H1 (cell line): ENCODE data around the gene APP. TPM values are rescaled to one million over a fixed set of nuclear protein-coding genes. Genes with fewer than 3 reads are reported as not detected.

Source experiments
- CTCF ChIA-PET: fragments of 300-600 bp; sonication (Branson Sonifier 250); formaldehyde crosslinking; loops from one replicate; lab custom pipeline; 2021; ENCODE audit not compliant: partially characterized antibody; lab: Charles Lee
- POLR2A ChIA-PET: fragments of 300-600 bp; sonication (Branson Sonifier 250); formaldehyde crosslinking; loops from one replicate; lab custom pipeline; 2021; ENCODE audit warnings: inconsistent platforms; ENCODE audit not compliant: partially characterized antibody; lab: Charles Lee
- DNase-seq, 2 experiments: peaks; one replicate each; pipeline versions ENCODE4 v3.0.0 to v3.0.0-alpha.2; 2010 to 2022; ENCODE audit warnings: low spot score in 2 of 2, low read depth in 1 of 2, mixed read lengths in 1 of 2
- FAIRE-seq: peaks from 2 replicates; lab custom pipeline; 2011; peaks lifted over from hg19 to GRCh38; lab: Jason Lieb, UNC
- H2AFZ ChIP-seq: 2 replicates; pipeline ENCODE4 v1.8.1; 2012; ENCODE audit warnings: low read length, inconsistent platforms
- H2AK5ac ChIP-seq: 2 replicates; pipeline ENCODE4 v1.6.1; 2013; ENCODE audit warnings: low read depth, low read length
- H2BK120ac ChIP-seq: replicated peaks from 2 replicates; pipeline ENCODE3; 2013; ENCODE audit warnings: low read depth, low read length, inconsistent platforms
- H2BK12ac ChIP-seq: 2 replicates; pipeline ENCODE4 v1.6.1; 2013; ENCODE audit warnings: low read depth, low read length
- H2BK15ac ChIP-seq: 2 replicates; pipeline ENCODE4 v1.6.1; 2013; ENCODE audit warnings: low read length
- H2BK20ac ChIP-seq: 2 replicates; pipeline ENCODE4 v1.6.1; 2013; ENCODE audit warnings: low read length
- H2BK5ac ChIP-seq: 2 replicates; pipeline ENCODE4 v1.6.1; 2013; ENCODE audit warnings: low read depth, low read length
- H3K14ac ChIP-seq: 2 replicates; pipeline ENCODE4 v1.6.1; 2013; ENCODE audit warnings: inconsistent platforms; ENCODE audit not compliant: insufficient read length
- H3K18ac ChIP-seq: 2 replicates; pipeline ENCODE4 v1.6.1; 2013; ENCODE audit warnings: low read length; ENCODE audit errors: extremely low read depth
- H3K23ac ChIP-seq: 2 replicates; pipeline ENCODE4 v1.6.1; 2013; ENCODE audit warnings: inconsistent platforms; ENCODE audit not compliant: insufficient read length
- H3K23me2 ChIP-seq: 2 replicates; pipeline ENCODE4 v1.6.1; 2013; ENCODE audit warnings: low read depth, low read length
- H3K27ac ChIP-seq: 2 replicates; pipeline ENCODE4 v1.6.1; 2011; ENCODE audit warnings: low read depth, low read length, inconsistent platforms
- H3K27me3 ChIP-seq, 4 experiments: replicated peaks in 1 of 4; 1 replicate in 1 of 4; 2 replicates in 3 of 4; pipeline versions ENCODE4 v1.6.1 to v1.8.1; 2011 to 2013; ENCODE audit warnings: low read length in 3 of 4, mild to moderate bottlenecking in 3 of 4, inconsistent platforms in 2 of 4, mixed read lengths in 2 of 4, moderate library complexity in 1 of 4; ENCODE audit not compliant: control insufficient read depth in 3 of 4, insufficient read depth in 3 of 4; ENCODE audit errors: extremely low read depth in 1 of 4
- H3K36me3 ChIP-seq, 4 experiments: 2 replicates each; pipeline versions ENCODE4 v1.6.1 to v1.8.1; 2011 to 2013; ENCODE audit warnings: mild to moderate bottlenecking in 4 of 4, low read length in 3 of 4, moderate library complexity in 2 of 4, control low read depth in 1 of 4, inconsistent platforms in 1 of 4; ENCODE audit not compliant: insufficient read depth in 4 of 4, control insufficient read depth in 2 of 4
- H3K4ac ChIP-seq: replicated peaks from 2 replicates; pipeline ENCODE3; 2013; ENCODE audit warnings: low read length, low read depth, mixed read lengths, inconsistent platforms; ENCODE audit not compliant: insufficient read length
- H3K4me1 ChIP-seq, 4 experiments: replicated peaks in 1 of 4; 1 replicate in 1 of 4; 2 replicates in 3 of 4; pipeline versions ENCODE4 v1.6.1 to v1.8.1; 2011 to 2013; ENCODE audit warnings: low read length in 3 of 4, inconsistent platforms in 2 of 4, mixed read lengths in 1 of 4; ENCODE audit not compliant: insufficient read depth in 4 of 4, control insufficient read depth in 3 of 4
- H3K4me2 ChIP-seq, 2 experiments: 2 replicates each; pipeline versions ENCODE4 v1.6.1 to v1.8.1; 2011 to 2013; ENCODE audit warnings: low read depth in 2 of 2, low read length in 2 of 2, control low read depth in 1 of 2, inconsistent platforms in 1 of 2, mild to moderate bottlenecking in 1 of 2; ENCODE audit not compliant: insufficient read depth in 1 of 2
- H3K4me3 ChIP-seq, 4 experiments: fragments of 200-600, 300-600 bp in 1 of 4; sonication (generic), shearing (Covaris generic), sonication (Bioruptor Twin) in 1 of 4; 2 replicates each; pipeline versions ENCODE4 v1.5.1 to v1.8.1; 2011 to 2016; ENCODE audit warnings: low read length in 4 of 4, low read depth in 3 of 4, control low read depth in 2 of 4, inconsistent platforms in 2 of 4, mild to moderate bottlenecking in 2 of 4, mixed read lengths in 1 of 4, moderate library complexity in 1 of 4; ENCODE audit not compliant: insufficient read depth in 2 of 4; ENCODE audit errors: extremely low read depth in 1 of 4
- H3K56ac ChIP-seq: replicated peaks from 2 replicates; pipeline ENCODE3; 2013; ENCODE audit warnings: low read depth, mild to moderate bottlenecking, mixed read lengths, low read length, inconsistent platforms; ENCODE audit not compliant: insufficient read length
- H3K79me1 ChIP-seq: 2 replicates; pipeline ENCODE4 v1.6.1; 2013; ENCODE audit warnings: low read depth, low read length, control low read depth
- H3K79me2 ChIP-seq, 2 experiments: 2 replicates each; pipeline versions ENCODE4 v1.6.1 to v1.8.1; 2012 to 2013; ENCODE audit warnings: low read length in 2 of 2, mild to moderate bottlenecking in 2 of 2, inconsistent platforms in 1 of 2; ENCODE audit not compliant: insufficient read depth in 2 of 2, control insufficient read depth in 1 of 2
- H3K9ac ChIP-seq, 4 experiments: replicated peaks in 1 of 4; 1 replicate in 1 of 4; 2 replicates in 3 of 4; pipeline versions ENCODE4 v1.6.1 to v1.8.1; 2011 to 2013; ENCODE audit warnings: low read depth in 3 of 4, low read length in 3 of 4, control low read depth in 2 of 4, mild to moderate bottlenecking in 2 of 4, moderate library complexity in 2 of 4, inconsistent platforms in 1 of 4; ENCODE audit errors: extremely low read depth in 1 of 4
- H3K9me3 ChIP-seq, 2 experiments: 2 replicates each; pipeline versions ENCODE4 v1.6.1 to v1.8.1; 2012 to 2013; ENCODE audit warnings: mild to moderate bottlenecking in 2 of 2, moderate library complexity in 2 of 2, control low read depth in 1 of 2, inconsistent platforms in 1 of 2, low read depth in 1 of 2, low read length in 1 of 2, mixed read lengths in 1 of 2; ENCODE audit not compliant: insufficient read depth in 2 of 2
- H4K20me1 ChIP-seq, 2 experiments: replicated peaks in 1 of 2; 2 replicates each; pipeline versions ENCODE3 to v1.8.1; 2011 to 2013; ENCODE audit warnings: inconsistent platforms in 2 of 2, low read length in 2 of 2, mild to moderate bottlenecking in 1 of 2; ENCODE audit not compliant: insufficient read depth in 2 of 2, control insufficient read depth in 1 of 2
- H4K5ac ChIP-seq: 2 replicates; pipeline ENCODE4 v1.6.1; 2013; ENCODE audit warnings: low read length, low read depth, mixed read lengths, inconsistent platforms; ENCODE audit not compliant: insufficient read length
- H4K8ac ChIP-seq: 2 replicates; pipeline ENCODE4 v1.8.0; 2013; ENCODE audit warnings: mild to moderate bottlenecking, moderate library complexity, low read length, inconsistent platforms; ENCODE audit not compliant: insufficient read depth; ENCODE audit errors: extremely low read depth
- H4K91ac ChIP-seq: replicated peaks from 2 replicates; pipeline ENCODE3; 2013; ENCODE audit warnings: low read length, mixed read lengths, inconsistent platforms; ENCODE audit not compliant: insufficient read length
- ASH2L ChIP-seq: fragments of 200-600, 300-600 bp; sonication (generic); IDR thresholded peaks from one replicate; pipeline ENCODE4 v1.7.1; 2017; ENCODE audit warnings: low read length
- ATF3 ChIP-seq: IDR thresholded peaks from 2 replicates; pipeline ENCODE4 v1.6.1; 2011; ENCODE audit warnings: low read depth, mild to moderate bottlenecking, low read length; ENCODE audit not compliant: insufficient read depth
- BCL11A ChIP-seq, 2 experiments: IDR thresholded peaks; one replicate each; pipeline ENCODE4 v1.6.1; 2011; ENCODE audit warnings: low read depth in 2 of 2, low read length in 2 of 2, mild to moderate bottlenecking in 2 of 2
- BRCA1 ChIP-seq: IDR thresholded peaks from 2 replicates; pipeline ENCODE4 v1.6.1; 2012; ENCODE audit warnings: low read depth, low read length, improper control_type of control experiment
- EZH2 ChIP-seq: fragments of 200-600 bp; sonication (generic); IDR thresholded peaks from 2 replicates; pipeline ENCODE4 v1.7.1; 2012; ENCODE audit warnings: low read depth, mild to moderate bottlenecking, moderate library complexity, low read length, inconsistent platforms; ENCODE audit not compliant: severe bottlenecking
- FOSL1 ChIP-seq: IDR thresholded peaks from 2 replicates; pipeline ENCODE4 v1.6.1; 2011; ENCODE audit warnings: mild to moderate bottlenecking, low read depth, low read length, moderate library complexity; ENCODE audit not compliant: insufficient read depth
- GTF2F1 ChIP-seq: IDR thresholded peaks from 2 replicates; pipeline ENCODE4 v1.6.1; 2012; ENCODE audit warnings: low read depth, low read length, improper control_type of control experiment, borderline replicate concordance
- JUND ChIP-seq: IDR thresholded peaks from 2 replicates; pipeline ENCODE4 v1.6.1; 2011; ENCODE audit warnings: mild to moderate bottlenecking, improper control_type of control experiment, low read length
- PHF8 ChIP-seq: fragments of 200-600 bp; sonication (generic); conservative IDR thresholded peaks from 2 replicates; pipeline ENCODE4 v1.7.1; 2012; ENCODE audit warnings: low read depth, mild to moderate bottlenecking, inconsistent platforms, low read length, moderate library complexity
- SIX5 ChIP-seq: IDR thresholded peaks from 2 replicates; pipeline ENCODE4 v1.6.1; 2011; ENCODE audit warnings: mild to moderate bottlenecking, low read depth, low read length
- SP4 ChIP-seq: IDR thresholded peaks from 2 replicates; pipeline ENCODE4 v1.6.1; 2012; ENCODE audit warnings: low read length, inconsistent platforms
- TAF7 ChIP-seq: optimal IDR thresholded peaks from 2 replicates; pipeline ENCODE3; 2011; ENCODE audit warnings: low read depth, mild to moderate bottlenecking, inconsistent platforms, low read length, moderate library complexity, borderline replicate concordance
- WGBS, 2 experiments: shearing (Covaris generic) in 1 of 2; methylation state at CpG; one replicate each; pipeline versions ENCODE4 v1.1.6 to v1.1.7; 2013 to 2015; ENCODE audit warnings: low lambda C conversion rate in 2 of 2, mixed read lengths in 2 of 2, inconsistent platforms in 1 of 2, low coverage in 1 of 2, missing lambda C conversion rate in 1 of 2; ENCODE audit not compliant: insufficient replicate concordance in 2 of 2, insufficient coverage in 1 of 2, insufficient read length in 1 of 2; ENCODE audit errors: extremely low coverage in 1 of 2, missing lambda C conversion rate in 1 of 2; 5-methylcytosine and 5-hydroxymethylcytosine counted together
- polyA plus RNA-seq, 7 experiments: library from polyadenylated mRNA; depleted of rRNA in 3 of 7; stranded (reverse) in 5 of 7; unstranded in 2 of 7; fragments of >200 nt in 5 of 7; fragments of 200-250 nt in 2 of 7; gene quantifications; 1 replicate in 5 of 7; 2 replicates in 1 of 7; 4 replicates in 1 of 7; pipeline versions ENCODE4 v1.2.1 to v1.2.3, GENCODE V29; 2011 to 2013; ENCODE audit warnings: missing spikeins in 2 of 7, mixed read lengths in 2 of 7
- total RNA-seq: library from RNA; stranded (reverse); fragmentation: NEBNext Ultra II Directional; extraction: Animal tissue kit (Norgen Biotek cat#: 25700); gene quantifications from 2 replicates; pipeline ENCODE4 v1.2.1, GENCODE V29; 2021

Gene APP
- total and polyA plus RNA-seq, 2 of the 8 experiments (the other 6 are each of a cell fraction or from before 2014, with no cell fraction given): 375 to 551 TPM

GRCh38 chr21:25967901-25968438, 202.6 kb downstream of the APP start:
- H4K8ac ChIP-seq: no peak overlapping the region
- no peak overlapping the region for H4K91ac ChIP-seq
- H3K14ac ChIP-seq: no peak overlapping the region
- CTCF ChIA-PET: interaction anchor here (0.6 to 1.0 kb wide), 3 partner anchors 19 to 85 kb away, joined by 3 to 5 read pairs (median 3); no protein-coding TSS in a partner anchor
- no peak overlapping the region for H3K4me2 ChIP-seq
- peaks cover 0 to 11% of the 10 kb centered on the region in 2 experiments; a peak in 2 of 4 replicates for H3K79me2 ChIP-seq
- no peaks in the 10 kb centered on the region; the same call in 1 of the 2 replicates for H3K79me1 ChIP-seq
- no peak overlapping the region for H3K23ac ChIP-seq
- H2AK5ac ChIP-seq: no peak overlapping the region
- no peak overlapping the region for H4K5ac ChIP-seq
- no peak overlapping the region for H2BK120ac ChIP-seq
- H2BK15ac ChIP-seq: no peak overlapping the region
- POLR2A ChIA-PET: interaction anchor here (1.1 to 1.4 kb wide), 2 partner anchors 10 to 23 kb away, joined by 4 to 5 read pairs; no protein-coding TSS in a partner anchor
- no peak overlapping the region for H2BK20ac ChIP-seq
- DNase-seq: no peak
- no peaks in the 10 kb centered on the region for H3K27me3 ChIP-seq
- H3K9me3 ChIP-seq: no peaks in the 10 kb centered on the region
- 0 out of 7 replicates have a peak, but pooled peaks cover 0 to 3% (median 0%) of the 10 kb centered on the region in 4 experiments for H3K4me1 ChIP-seq
- FAIRE-seq: no peak
- H4K20me1 ChIP-seq: peaks cover 0 to 1% of the 10 kb centered on the region in 2 experiments
- 95% methylated on average over 4 of the region's 4 CpGs; no CpG with 5 or more reads in 1 of the 2 experiments for WGBS, 2 experiments
- H2AFZ ChIP-seq: no peak overlapping the region
- H2BK12ac ChIP-seq: no peak overlapping the region
- no peak overlapping the region for H3K56ac ChIP-seq
- no peak overlapping the region for H3K18ac ChIP-seq
- no peak overlapping the region for H3K4ac ChIP-seq
- H3K36me3 ChIP-seq: peaks cover 2 to 24% (median 16%) of the 10 kb centered on the region in 4 experiments; a peak in 6 of 8 replicates
- no peak overlapping the region for H3K27ac ChIP-seq
- H3K23me2 ChIP-seq: no peaks in the 10 kb centered on the region
- H3K9ac ChIP-seq: no peak overlapping the region
- no peak overlapping the region for H2BK5ac ChIP-seq
- TF ChIP-seq JUND: no peak
- TF ChIP-seq SP4: no peak
- TF ChIP-seq FOSL1: no peak
- TF ChIP-seq GTF2F1: no peak
- TF ChIP-seq ASH2L: no peak
- no peak for TF ChIP-seq BRCA1
- no peak for TF ChIP-seq ATF3
- no peak for TF ChIP-seq BCL11A (IDR thresholded peaks at IDR 0.05; ENCODE audit: low read depth in 2 of 2, low read length in 2 of 2)
- TF ChIP-seq PHF8: no peak
- no peak for TF ChIP-seq EZH2
- no peak for TF ChIP-seq TAF7
- no peak for TF ChIP-seq SIX5
- H3K4me3 ChIP-seq: no peak overlapping the region
